GM12878 (cell line): ENCODE data around the gene ASTN1. TPM values are rescaled to one million over a fixed set of nuclear protein-coding genes. Genes with fewer than 3 reads are reported as not detected.

Source experiments
- ATAC-seq: fragments of 200-7000 bp; cut with Tn5 transposase; 3 replicates; pipeline ENCODE4 v1.9.1; 2020; ENCODE audit warnings: mild to moderate bottlenecking, moderate library complexity
- BruUV-seq: library from RNA; stranded (reverse); fragments of 400-500 nt; replicated peaks from 2 replicates; lab custom pipeline; 2021; lab: Mats Ljungman, UMichigan
- CTCF ChIA-PET: fragments of 300-600 bp; sonication (Branson Sonifier 250); formaldehyde crosslinking; extraction: SDS; loops from one replicate; lab custom pipeline; 2021; ENCODE audit warnings: inconsistent platforms; lab: Yijun Ruan, JAX
- POLR2A ChIA-PET: fragments of 350-600 bp; formaldehyde crosslinking; extraction: SDS; loops from one replicate; lab custom pipeline; 2021; ENCODE audit warnings: inconsistent platforms; lab: Charles Lee
- RAD21 ChIA-PET: fragments of 300-600 bp; sonication (Branson Sonifier 250); formaldehyde crosslinking; loops from one replicate; lab custom pipeline; 2023; ENCODE audit warnings: antibody characterized with exemption; ENCODE audit not compliant: unreplicated experiment; lab: Charles Lee
- SMC1A ChIA-PET: fragments of 300-600 bp; sonication (Branson Sonifier 250); formaldehyde crosslinking; loops from one replicate; lab custom pipeline; 2023; ENCODE audit not compliant: unreplicated experiment, uncharacterized antibody; lab: Charles Lee
- DNase-seq: peaks from one replicate; pipeline ENCODE4 v3.0.0-alpha.2; 2011; ENCODE audit warnings: low read depth, low spot score
- FAIRE-seq: peaks from 3 replicates; lab custom pipeline; 2011; peaks lifted over from hg19 to GRCh38; lab: Jason Lieb, UNC
- H2AFZ ChIP-seq: 2 replicates; pipeline ENCODE4 v1.6.0; 2011; ENCODE audit warnings: low read depth, low read length, control low read depth; ENCODE audit not compliant: control insufficient read depth
- H3K27ac ChIP-seq: 2 replicates; pipeline ENCODE4 v1.5.1; 2011; ENCODE audit warnings: control low read depth; ENCODE audit not compliant: control insufficient read depth, insufficient read depth
- H3K27me3 ChIP-seq, 2 experiments: replicated peaks in 1 of 2; 2 replicates each; pipeline versions ENCODE4 v1.6.0 to v1.6.1; 2011; ENCODE audit warnings: low read length in 1 of 2; ENCODE audit not compliant: control insufficient read depth in 2 of 2, insufficient read depth in 2 of 2
- H3K36me3 ChIP-seq, 2 experiments: 2 replicates each; pipeline ENCODE4 v1.5.1; 2011; ENCODE audit warnings: low read length in 1 of 2; ENCODE audit not compliant: control insufficient read depth in 2 of 2, insufficient read depth in 2 of 2
- H3K4me1 ChIP-seq: 2 replicates; pipeline ENCODE4 v1.6.1; 2011; ENCODE audit warnings: mild to moderate bottlenecking, low read length, moderate library complexity, mixed read lengths; ENCODE audit not compliant: control insufficient read depth, insufficient read depth
- H3K4me2 ChIP-seq: 2 replicates; pipeline ENCODE4 v1.6.0; 2011; ENCODE audit warnings: control low read depth; ENCODE audit not compliant: control insufficient read depth, insufficient read depth
- H3K4me3 ChIP-seq: fragments of 200-600 bp; sonication (generic); 2 replicates; pipeline ENCODE4 v1.5.1; 2016
- H3K79me2 ChIP-seq: 2 replicates; pipeline ENCODE4 v1.6.0; 2011; ENCODE audit warnings: low read length; ENCODE audit not compliant: control insufficient read depth, insufficient read depth
- H3K9ac ChIP-seq: 2 replicates; pipeline ENCODE4 v1.8.0; 2011; ENCODE audit warnings: low read length, control low read depth, mixed read lengths; ENCODE audit not compliant: control insufficient read depth, insufficient read depth
- H3K9me3 ChIP-seq: replicated peaks from 3 replicates; pipeline ENCODE4 v1.5.1; 2011; ENCODE audit warnings: mild to moderate bottlenecking, low read length; ENCODE audit not compliant: control insufficient read depth, insufficient read depth
- H4K20me1 ChIP-seq: 2 replicates; pipeline ENCODE4 v1.6.0; 2011; ENCODE audit not compliant: control insufficient read depth, insufficient read depth
- CBX3 ChIP-seq: fragments of 200-600 bp; sonication (generic); IDR thresholded peaks from 2 replicates; pipeline ENCODE4 v1.6.1; 2016; ENCODE audit warnings: low read depth, borderline replicate concordance
- PAX8 ChIP-seq: fragments of 450-650 bp; IDR thresholded peaks from 2 replicates; pipeline ENCODE4 v1.6.1; 2017; ENCODE audit warnings: mild to moderate bottlenecking, moderate library complexity
- PML ChIP-seq: IDR thresholded peaks from 2 replicates; pipeline ENCODE4 v1.6.1; 2012; ENCODE audit warnings: low read length, inconsistent platforms
- RAD51 ChIP-seq: fragments of 450-650 bp; IDR thresholded peaks from 2 replicates; pipeline ENCODE4 v1.6.1; 2016; ENCODE audit warnings: moderate library complexity, mild to moderate bottlenecking, inconsistent platforms
- STAT1 ChIP-seq: fragments of 450-650 bp; conservative IDR thresholded peaks from 2 replicates; pipeline ENCODE4 v1.6.1; 2014; ENCODE audit warnings: antibody characterized with exemption, mild to moderate bottlenecking
- WGBS: methylation state at CpG from one replicate; pipeline ENCODE4 v1.1.6; 2016; ENCODE audit warnings: low lambda C conversion rate; ENCODE audit not compliant: insufficient replicate concordance, insufficient coverage; ENCODE audit errors: missing lambda C conversion rate; 5-methylcytosine and 5-hydroxymethylcytosine counted together
- in situ Hi-C: fragments of 300-500 bp; cut with MboI; formaldehyde crosslinking; loops from 9 replicates; pipeline ENCODE4 v1.14.3; 2018; ENCODE audit warnings: mixed read lengths
- intact Hi-C: fragments of 100-400 bp; cut with micrococcal nuclease; formaldehyde crosslinking; loops from one replicate; pipeline ENCODE4 v1.14.2; 2022; ENCODE audit not compliant: unreplicated experiment
- polyA plus RNA-seq, 11 experiments: library from polyadenylated mRNA; depleted of rRNA in 4 of 11; unstranded in 6 of 11; stranded (reverse) in 5 of 11; fragments of >200 nt; fragmentation: Nextera tagmentation in 4 of 11; fragmentation: Illumina TruSeq in 1 of 11; extraction: Ambion mirVana in 4 of 11; extraction: Trizol in 1 of 11; gene quantifications; 1 replicate in 1 of 11; 2 replicates in 10 of 11; pipeline versions ENCODE4 v1.2.1 to v1.2.3, GENCODE V29; 2011 to 2016; ENCODE audit warnings: inconsistent platforms in 2 of 11, missing spikeins in 2 of 11, low read depth in 1 of 11
- total RNA-seq, 4 experiments: library from RNA; depleted of rRNA in 3 of 4; stranded (reverse); fragments of >200 nt in 3 of 4; fragmentation: Illumina TruSeq in 1 of 4; extraction: Trizol in 1 of 4; gene quantifications; 2 replicates each; pipeline versions ENCODE4 v1.2.1 to v1.2.3, GENCODE V29; 2013 to 2021
- TF ChIP-seq, protein P1 (sequence below): fragments of 450-650 bp; IDR thresholded peaks from 2 replicates; pipeline ENCODE4 v1.6.1; 2016; ENCODE audit warnings: mild to moderate bottlenecking
- TF ChIP-seq, protein P2 (sequence below): fragments of 450-650 bp; IDR thresholded peaks from 2 replicates; pipeline ENCODE4 v1.6.1; 2016; ENCODE audit warnings: mild to moderate bottlenecking
- TF ChIP-seq, protein P3 (sequence below): fragments of 450-650 bp; IDR thresholded peaks from 2 replicates; pipeline ENCODE4 v1.6.1; 2018; ENCODE audit warnings: borderline replicate concordance, mild to moderate bottlenecking; ENCODE audit not compliant: partially characterized antibody
- TF ChIP-seq, protein P4 (sequence below): fragments of 150-350 bp; IDR thresholded peaks from 2 replicates; pipeline ENCODE4 v1.6.1; 2014; ENCODE audit warnings: mild to moderate bottlenecking, low read depth, low read length

ASTN1 gene
- total and polyA plus RNA-seq, 10 of the 15 experiments (the other 5 are each of a cell fraction or from before 2014, with no cell fraction given), result 0.04 TPM; not detected in 9

DNA sequence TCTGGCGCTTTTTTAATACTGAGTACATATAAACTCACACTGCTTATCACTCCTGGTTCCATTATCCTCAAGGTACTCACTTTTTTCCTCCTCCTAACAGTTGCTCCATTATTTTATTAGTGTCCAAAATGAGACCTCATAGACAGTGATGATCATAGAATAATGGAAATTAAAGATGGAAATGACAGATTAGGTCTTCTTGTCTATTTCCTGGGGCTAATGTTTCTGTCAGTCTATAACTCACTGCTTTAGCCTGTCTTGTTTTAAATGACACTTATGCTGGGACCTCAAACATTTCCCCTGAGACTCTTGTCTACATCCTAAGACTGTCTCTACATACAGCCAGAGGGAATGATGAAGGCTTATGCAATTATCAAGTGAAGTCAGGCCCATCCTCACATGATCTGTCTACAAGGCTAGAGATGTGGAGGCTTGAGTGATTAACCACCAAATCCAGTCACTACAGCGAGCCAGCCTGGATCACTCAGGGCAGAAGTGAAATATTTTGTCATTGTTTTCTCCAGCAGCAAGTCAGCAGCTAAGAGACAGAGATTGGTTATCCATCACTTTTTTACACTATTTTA, 152.1 kb downstream of the ASTN1 start:
- no peak for DNase-seq
- Histone ChIP-seq H3K79me2 (no peaks in the 10 kb centered on the region), H2AFZ (no peak overlapping the region), H3K9me3 (no peaks in the 10 kb centered on the region)
- in situ Hi-C loops, result no loop called here
- 12% methylated on average over 2 of the region's 2 CpGs for WGBS
- FAIRE-seq, result no peak
- TF ChIP-seq, protein P1, sequence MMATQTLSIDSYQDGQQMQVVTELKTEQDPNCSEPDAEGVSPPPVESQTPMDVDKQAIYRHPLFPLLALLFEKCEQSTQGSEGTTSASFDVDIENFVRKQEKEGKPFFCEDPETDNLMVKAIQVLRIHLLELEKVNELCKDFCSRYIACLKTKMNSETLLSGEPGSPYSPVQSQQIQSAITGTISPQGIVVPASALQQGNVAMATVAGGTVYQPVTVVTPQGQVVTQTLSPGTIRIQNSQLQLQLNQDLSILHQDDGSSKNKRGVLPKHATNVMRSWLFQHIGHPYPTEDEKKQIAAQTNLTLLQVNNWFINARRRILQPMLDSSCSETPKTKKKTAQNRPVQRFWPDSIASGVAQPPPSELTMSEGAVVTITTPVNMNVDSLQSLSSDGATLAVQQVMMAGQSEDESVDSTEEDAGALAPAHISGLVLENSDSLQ, result no peak
- TF ChIP-seq, protein P2, sequence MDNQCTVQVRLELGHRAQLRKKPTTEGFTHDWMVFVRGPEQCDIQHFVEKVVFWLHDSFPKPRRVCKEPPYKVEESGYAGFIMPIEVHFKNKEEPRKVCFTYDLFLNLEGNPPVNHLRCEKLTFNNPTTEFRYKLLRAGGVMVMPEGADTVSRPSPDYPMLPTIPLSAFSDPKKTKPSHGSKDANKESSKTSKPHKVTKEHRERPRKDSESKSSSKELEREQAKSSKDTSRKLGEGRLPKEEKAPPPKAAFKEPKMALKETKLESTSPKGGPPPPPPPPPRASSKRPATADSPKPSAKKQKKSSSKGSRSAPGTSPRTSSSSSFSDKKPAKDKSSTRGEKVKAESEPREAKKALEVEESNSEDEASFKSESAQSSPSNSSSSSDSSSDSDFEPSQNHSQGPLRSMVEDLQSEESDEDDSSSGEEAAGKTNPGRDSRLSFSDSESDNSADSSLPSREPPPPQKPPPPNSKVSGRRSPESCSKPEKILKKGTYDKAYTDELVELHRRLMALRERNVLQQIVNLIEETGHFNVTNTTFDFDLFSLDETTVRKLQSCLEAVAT, result no peak
- TF ChIP-seq PAX8, result no peak
- TF ChIP-seq STAT1, result no peak
- TF ChIP-seq, protein P3, sequence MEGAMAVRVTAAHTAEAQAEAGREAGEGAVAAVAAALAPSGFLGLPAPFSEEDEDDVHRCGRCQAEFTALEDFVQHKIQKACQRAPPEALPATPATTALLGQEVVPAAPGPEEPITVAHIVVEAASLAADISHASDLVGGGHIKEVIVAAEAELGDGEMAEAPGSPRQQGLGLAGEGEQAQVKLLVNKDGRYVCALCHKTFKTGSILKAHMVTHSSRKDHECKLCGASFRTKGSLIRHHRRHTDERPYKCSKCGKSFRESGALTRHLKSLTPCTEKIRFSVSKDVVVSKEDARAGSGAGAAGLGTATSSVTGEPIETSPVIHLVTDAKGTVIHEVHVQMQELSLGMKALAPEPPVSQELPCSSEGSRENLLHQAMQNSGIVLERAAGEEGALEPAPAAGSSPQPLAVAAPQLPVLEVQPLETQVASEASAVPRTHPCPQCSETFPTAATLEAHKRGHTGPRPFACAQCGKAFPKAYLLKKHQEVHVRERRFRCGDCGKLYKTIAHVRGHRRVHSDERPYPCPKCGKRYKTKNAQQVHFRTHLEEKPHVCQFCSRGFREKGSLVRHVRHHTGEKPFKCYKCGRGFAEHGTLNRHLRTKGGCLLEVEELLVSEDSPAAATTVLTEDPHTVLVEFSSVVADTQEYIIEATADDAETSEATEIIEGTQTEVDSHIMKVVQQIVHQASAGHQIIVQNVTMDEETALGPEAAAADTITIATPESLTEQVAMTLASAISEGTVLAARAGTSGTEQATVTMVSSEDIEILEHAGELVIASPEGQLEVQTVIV, result no peak
- TF ChIP-seq PML, result no peak
- TF ChIP-seq, protein P4, sequence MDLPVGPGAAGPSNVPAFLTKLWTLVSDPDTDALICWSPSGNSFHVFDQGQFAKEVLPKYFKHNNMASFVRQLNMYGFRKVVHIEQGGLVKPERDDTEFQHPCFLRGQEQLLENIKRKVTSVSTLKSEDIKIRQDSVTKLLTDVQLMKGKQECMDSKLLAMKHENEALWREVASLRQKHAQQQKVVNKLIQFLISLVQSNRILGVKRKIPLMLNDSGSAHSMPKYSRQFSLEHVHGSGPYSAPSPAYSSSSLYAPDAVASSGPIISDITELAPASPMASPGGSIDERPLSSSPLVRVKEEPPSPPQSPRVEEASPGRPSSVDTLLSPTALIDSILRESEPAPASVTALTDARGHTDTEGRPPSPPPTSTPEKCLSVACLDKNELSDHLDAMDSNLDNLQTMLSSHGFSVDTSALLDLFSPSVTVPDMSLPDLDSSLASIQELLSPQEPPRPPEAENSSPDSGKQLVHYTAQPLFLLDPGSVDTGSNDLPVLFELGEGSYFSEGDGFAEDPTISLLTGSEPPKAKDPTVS, result no peak
- no peak for TF ChIP-seq RAD51
- no peak for TF ChIP-seq CBX3
- TF ChIP-seq, all 136 proteins: peak for 0
- POLR2A ChIA-PET, result no interaction called here
- CTCF ChIA-PET, result no interaction called here
- RAD21 ChIA-PET, result no interaction called here
- no peaks in the 10 kb centered on the region for H4K20me1 ChIP-seq
- H3K36me3 ChIP-seq, result no peaks in the 10 kb centered on the region
- SMC1A ChIA-PET, result no interaction called here
- no peak overlapping the region for H3K27ac ChIP-seq
- intact Hi-C loops, result no loop called here
- H3K27me3 ChIP-seq, result no peaks in the 10 kb centered on the region
- H3K4me1 ChIP-seq, result no peaks in the 10 kb centered on the region
- no peak for ATAC-seq
- no peak overlapping the region for H3K9ac ChIP-seq
- no peak overlapping the region for H3K4me3 ChIP-seq
- BruUV-seq, result no TSS peak
- no peak overlapping the region for H3K4me2 ChIP-seq
